ENCODE results near the gene FBXL16.

GRCh38 chr16:679814-680624 is 25.6 kb downstream of the FBXL16 start, which contains the start of gene STUB1:
- TF ChIP-seq CTCF (IDR thresholded peaks at IDR 0.05) (no peak), NRF1 (IDR thresholded peaks at IDR 0.05; ENCODE audit: low read depth, low read length) (peak; percentile 75), FOXJ3 (CRISPR knock-in tag; IDR thresholded peaks at IDR 0.05) (no peak), MAX (IDR thresholded peaks at IDR 0.05; ENCODE audit: low read depth) (peak; percentile 67), EP300 (IDR thresholded peaks at IDR 0.05; ENCODE audit: borderline replicate concordance in 1 of 2, low read depth in 1 of 2, low read length in 1 of 2) (peak in 1 of 2 experiments; percentile 34; a peak in 1 of 4 replicates), RXRA (IDR thresholded peaks at IDR 0.05; ENCODE audit: borderline replicate concordance, low read depth) (no peak), RFX5 (IDR thresholded peaks at IDR 0.05; ENCODE audit: low read length) (no peak), TAF1 (IDR thresholded peaks at IDR 0.05; ENCODE audit: borderline replicate concordance, low read depth, low read length) (peak; percentile 41; the same call in 1 of the 2 replicates), REST (IDR thresholded peaks at IDR 0.05; ENCODE audit: low read depth, low read length) (no peak; the same call in 1 of the 2 replicates), POLR2AphosphoS5 (IDR thresholded peaks at IDR 0.05; ENCODE audit: low read depth, low read length) (peak; percentile 73), EZH2phosphoT487 (IDR thresholded peaks at IDR 0.05; ENCODE audit: borderline replicate concordance, low read depth) (no peak), SIN3A (IDR thresholded peaks at IDR 0.05; ENCODE audit: borderline replicate concordance, low read depth, low read length) (no peak), FOSL2 (IDR thresholded peaks at IDR 0.05; ENCODE audit: borderline replicate concordance, low read depth) (no peak), YY1 (IDR thresholded peaks at IDR 0.05; ENCODE audit: low read depth) (no peak)
